ENCODE results near the gene IRF6. TPM values are rescaled to one million over a fixed set of nuclear protein-coding genes. Genes with fewer than 3 reads are reported as not detected.
"Not testable (repeated sequence)": the region's sequence is repeated elsewhere in the genome, so short reads cannot be mapped to it uniquely, and the experiment has no call there.

IRF6 gene
- total RNA-seq, 1 donor from 2014 or later: 175 TPM

- TF ChIP-seq CTCF (IDR thresholded peaks at IDR 0.05; ENCODE audit: insufficient read depth, low read length, severe bottlenecking): peak; percentile 48
- DNase-seq (ENCODE audit: low read depth) (peak; percentile 60), FAIRE-seq (no peak)
- H3K27me3 ChIP-seq (ENCODE audit: control insufficient read depth, insufficient read depth, low read length): no peaks in the 10 kb centered on the region
- H3K36me3 ChIP-seq (ENCODE audit: control insufficient read depth, insufficient read depth, low read length): peaks cover 50% of the 10 kb centered on the region
- no peak overlapping the region for H3K4me3 ChIP-seq (ENCODE audit: low read depth, low read length)
These were observed 7.8 kb downstream of the IRF6 start for GRCh38 chr1:209797978-209798639.

GRCh38 chr1:209793711-209794110 is 12.2 kb downstream of the IRF6 start:
- FAIRE-seq: not testable (repeated sequence)
- H3K36me3 ChIP-seq (ENCODE audit: control insufficient read depth, insufficient read depth, low read length): peaks cover 43% of the 10 kb centered on the region

DNA sequence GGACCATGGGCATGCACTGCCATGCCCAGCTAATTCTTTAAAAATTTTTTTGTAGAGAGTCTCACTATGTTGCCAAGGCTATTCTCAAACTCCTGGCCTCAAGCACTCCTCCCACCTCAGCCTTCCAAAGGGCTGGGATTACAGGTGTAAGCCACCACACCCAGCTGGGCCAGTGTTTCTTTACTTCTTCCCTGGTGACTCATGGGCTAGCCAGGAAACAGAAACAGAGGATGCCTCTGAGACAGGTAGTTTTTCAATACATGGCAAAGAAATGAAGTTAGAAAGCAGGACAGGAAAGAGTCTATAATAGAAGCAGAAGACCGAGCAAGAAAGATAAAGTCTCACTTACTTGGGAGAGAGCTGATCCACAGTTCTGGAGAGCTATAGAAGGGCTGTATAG is 14.0 kb downstream of the IRF6 start:
- Histone ChIP-seq H3K4me3 (ENCODE audit: low read depth, low read length) (no peak overlapping the region), H3K27me3 (ENCODE audit: control insufficient read depth, insufficient read depth, low read length) (no peaks in the 10 kb centered on the region), H3K36me3 (ENCODE audit: control insufficient read depth, insufficient read depth, low read length) (peaks cover 52% of the 10 kb centered on the region)
- DNase-seq (ENCODE audit: low read depth) (no peak), FAIRE-seq (no peak)
- no peak for TF ChIP-seq CTCF (IDR thresholded peaks at IDR 0.05; ENCODE audit: insufficient read depth, low read length, severe bottlenecking)

More at GRCh38 chr1:209793711-209794110, 12.2 kb downstream of the IRF6 start:
- H3K4me3 ChIP-seq (ENCODE audit: low read depth, low read length); H3K27me3 ChIP-seq (ENCODE audit: control insufficient read depth, insufficient read depth, low read length); DNase-seq (ENCODE audit: low read depth): not testable (repeated sequence)

GRCh38 chr1:209790286-209791193 is 15.4 kb downstream of the IRF6 start:
- no peaks in the 10 kb centered on the region for H3K27me3 ChIP-seq (ENCODE audit: control insufficient read depth, insufficient read depth, low read length)
- H3K36me3 ChIP-seq (ENCODE audit: control insufficient read depth, insufficient read depth, low read length): peaks cover 43% of the 10 kb centered on the region
- DNase-seq (ENCODE audit: low read depth) (no peak), FAIRE-seq (no peak)
- no peak overlapping the region for H3K4me3 ChIP-seq (ENCODE audit: low read depth, low read length)
- TF ChIP-seq CTCF (IDR thresholded peaks at IDR 0.05; ENCODE audit: insufficient read depth, low read length, severe bottlenecking): no peak

DNA sequence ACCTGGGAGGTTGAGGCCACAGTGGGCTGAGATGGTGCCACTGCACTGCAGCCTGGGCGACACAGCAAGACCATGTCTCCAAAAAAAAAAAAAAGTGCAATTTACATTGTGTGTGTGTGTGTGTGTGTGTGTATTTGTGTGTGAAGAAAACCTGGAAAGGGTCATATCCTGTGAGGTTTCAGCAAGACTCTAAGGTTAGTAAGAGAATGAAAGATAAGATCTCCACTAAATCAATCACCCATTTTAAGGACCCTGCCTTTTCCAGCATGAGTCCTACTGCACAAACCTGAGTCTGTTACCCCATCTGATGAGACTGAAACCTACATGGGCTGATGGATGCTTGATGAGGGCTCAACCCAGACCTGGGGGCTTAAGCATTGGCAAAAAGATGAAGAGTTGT is 16.7 kb downstream of the IRF6 start:
- Histone ChIP-seq H3K36me3 (ENCODE audit: control insufficient read depth, insufficient read depth, low read length) (peaks cover 33% of the 10 kb centered on the region), H3K4me3 (ENCODE audit: low read depth, low read length) (no peak overlapping the region), H3K27me3 (ENCODE audit: control insufficient read depth, insufficient read depth, low read length) (no peaks in the 10 kb centered on the region)
- FAIRE-seq: no peak
- TF ChIP-seq CTCF (IDR thresholded peaks at IDR 0.05; ENCODE audit: insufficient read depth, low read length, severe bottlenecking): no peak
- no peak for DNase-seq (ENCODE audit: low read depth)

DNA sequence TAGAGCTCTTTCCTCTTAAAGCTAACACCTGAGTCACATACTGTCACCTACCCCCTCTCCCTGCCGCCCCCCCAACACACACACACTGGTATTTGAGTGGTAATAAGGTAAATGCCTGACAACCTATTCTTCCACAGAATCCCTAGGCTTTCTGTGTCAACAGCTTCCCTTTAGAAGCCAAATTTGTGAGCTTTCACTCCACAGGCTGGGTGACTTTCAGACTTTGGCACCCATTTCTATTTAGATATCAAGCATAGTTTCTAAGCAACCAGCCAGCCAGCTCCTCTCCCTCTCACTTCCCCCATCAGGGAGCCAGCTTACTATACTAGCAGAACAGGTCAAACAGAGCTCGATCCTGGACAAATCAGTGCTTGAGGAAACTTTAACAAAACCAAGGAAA is 18.4 kb downstream of the IRF6 start:
- H3K36me3 ChIP-seq (ENCODE audit: control insufficient read depth, insufficient read depth, low read length): peaks cover 33% of the 10 kb centered on the region
- no peaks in the 10 kb centered on the region for H3K27me3 ChIP-seq (ENCODE audit: control insufficient read depth, insufficient read depth, low read length)
- TF ChIP-seq CTCF (IDR thresholded peaks at IDR 0.05; ENCODE audit: insufficient read depth, low read length, severe bottlenecking): no peak
- H3K4me3 ChIP-seq (ENCODE audit: low read depth, low read length): no peak overlapping the region
- FAIRE-seq (no peak), DNase-seq (ENCODE audit: low read depth) (no peak)
